H1 (cell line): Measurements from ENCODE around the gene MGLL. TPM values are rescaled to one million over a fixed set of nuclear protein-coding genes. Genes with fewer than 3 reads are reported as not detected.

Experiments used
- CTCF ChIA-PET: fragments of 300-600 bp; sonication (Branson Sonifier 250); formaldehyde crosslinking; loops from one replicate; lab custom pipeline; 2021; ENCODE audit not compliant: partially characterized antibody; lab: Charles Lee
- POLR2A ChIA-PET: fragments of 300-600 bp; sonication (Branson Sonifier 250); formaldehyde crosslinking; loops from one replicate; lab custom pipeline; 2021; ENCODE audit warnings: inconsistent platforms; ENCODE audit not compliant: partially characterized antibody; lab: Charles Lee
- DNase-seq, 2 experiments: peaks; one replicate each; pipeline versions ENCODE4 v3.0.0 to v3.0.0-alpha.2; 2010 to 2022; ENCODE audit warnings: low spot score in 2 of 2, low read depth in 1 of 2, mixed read lengths in 1 of 2
- FAIRE-seq: peaks from 2 replicates; lab custom pipeline; 2011; peaks lifted over from hg19 to GRCh38; lab: Jason Lieb, UNC
- H2AFZ ChIP-seq: 2 replicates; pipeline ENCODE4 v1.8.1; 2012; ENCODE audit warnings: low read length, inconsistent platforms
- H2AK5ac ChIP-seq: 2 replicates; pipeline ENCODE4 v1.6.1; 2013; ENCODE audit warnings: low read depth, low read length
- H2BK120ac ChIP-seq: replicated peaks from 2 replicates; pipeline ENCODE3; 2013; ENCODE audit warnings: low read depth, low read length, inconsistent platforms
- H2BK12ac ChIP-seq: 2 replicates; pipeline ENCODE4 v1.6.1; 2013; ENCODE audit warnings: low read depth, low read length
- H2BK15ac ChIP-seq: 2 replicates; pipeline ENCODE4 v1.6.1; 2013; ENCODE audit warnings: low read length
- H2BK20ac ChIP-seq: 2 replicates; pipeline ENCODE4 v1.6.1; 2013; ENCODE audit warnings: low read length
- H2BK5ac ChIP-seq: 2 replicates; pipeline ENCODE4 v1.6.1; 2013; ENCODE audit warnings: low read depth, low read length
- H3K14ac ChIP-seq: 2 replicates; pipeline ENCODE4 v1.6.1; 2013; ENCODE audit warnings: inconsistent platforms; ENCODE audit not compliant: insufficient read length
- H3K18ac ChIP-seq: 2 replicates; pipeline ENCODE4 v1.6.1; 2013; ENCODE audit warnings: low read length; ENCODE audit errors: extremely low read depth
- H3K23ac ChIP-seq: 2 replicates; pipeline ENCODE4 v1.6.1; 2013; ENCODE audit warnings: inconsistent platforms; ENCODE audit not compliant: insufficient read length
- H3K23me2 ChIP-seq: 2 replicates; pipeline ENCODE4 v1.6.1; 2013; ENCODE audit warnings: low read depth, low read length
- H3K27ac ChIP-seq: 2 replicates; pipeline ENCODE4 v1.6.1; 2011; ENCODE audit warnings: low read depth, low read length, inconsistent platforms
- H3K27me3 ChIP-seq, 4 experiments: replicated peaks in 1 of 4; 1 replicate in 1 of 4; 2 replicates in 3 of 4; pipeline versions ENCODE4 v1.6.1 to v1.8.1; 2011 to 2013; ENCODE audit warnings: low read length in 3 of 4, mild to moderate bottlenecking in 3 of 4, inconsistent platforms in 2 of 4, mixed read lengths in 2 of 4, moderate library complexity in 1 of 4; ENCODE audit not compliant: control insufficient read depth in 3 of 4, insufficient read depth in 3 of 4; ENCODE audit errors: extremely low read depth in 1 of 4
- H3K36me3 ChIP-seq, 4 experiments: 2 replicates each; pipeline versions ENCODE4 v1.6.1 to v1.8.1; 2011 to 2013; ENCODE audit warnings: mild to moderate bottlenecking in 4 of 4, low read length in 3 of 4, moderate library complexity in 2 of 4, control low read depth in 1 of 4, inconsistent platforms in 1 of 4; ENCODE audit not compliant: insufficient read depth in 4 of 4, control insufficient read depth in 2 of 4
- H3K4ac ChIP-seq: replicated peaks from 2 replicates; pipeline ENCODE3; 2013; ENCODE audit warnings: low read length, low read depth, mixed read lengths, inconsistent platforms; ENCODE audit not compliant: insufficient read length
- H3K4me1 ChIP-seq, 4 experiments: replicated peaks in 1 of 4; 1 replicate in 1 of 4; 2 replicates in 3 of 4; pipeline versions ENCODE4 v1.6.1 to v1.8.1; 2011 to 2013; ENCODE audit warnings: low read length in 3 of 4, inconsistent platforms in 2 of 4, mixed read lengths in 1 of 4; ENCODE audit not compliant: insufficient read depth in 4 of 4, control insufficient read depth in 3 of 4
- H3K4me2 ChIP-seq, 2 experiments: 2 replicates each; pipeline versions ENCODE4 v1.6.1 to v1.8.1; 2011 to 2013; ENCODE audit warnings: low read depth in 2 of 2, low read length in 2 of 2, control low read depth in 1 of 2, inconsistent platforms in 1 of 2, mild to moderate bottlenecking in 1 of 2; ENCODE audit not compliant: insufficient read depth in 1 of 2
- H3K4me3 ChIP-seq, 4 experiments: fragments of 200-600, 300-600 bp in 1 of 4; sonication (generic), shearing (Covaris generic), sonication (Bioruptor Twin) in 1 of 4; 2 replicates each; pipeline versions ENCODE4 v1.5.1 to v1.8.1; 2011 to 2016; ENCODE audit warnings: low read length in 4 of 4, low read depth in 3 of 4, control low read depth in 2 of 4, inconsistent platforms in 2 of 4, mild to moderate bottlenecking in 2 of 4, mixed read lengths in 1 of 4, moderate library complexity in 1 of 4; ENCODE audit not compliant: insufficient read depth in 2 of 4; ENCODE audit errors: extremely low read depth in 1 of 4
- H3K56ac ChIP-seq: replicated peaks from 2 replicates; pipeline ENCODE3; 2013; ENCODE audit warnings: low read depth, mild to moderate bottlenecking, mixed read lengths, low read length, inconsistent platforms; ENCODE audit not compliant: insufficient read length
- H3K79me1 ChIP-seq: 2 replicates; pipeline ENCODE4 v1.6.1; 2013; ENCODE audit warnings: low read depth, low read length, control low read depth
- H3K79me2 ChIP-seq, 2 experiments: 2 replicates each; pipeline versions ENCODE4 v1.6.1 to v1.8.1; 2012 to 2013; ENCODE audit warnings: low read length in 2 of 2, mild to moderate bottlenecking in 2 of 2, inconsistent platforms in 1 of 2; ENCODE audit not compliant: insufficient read depth in 2 of 2, control insufficient read depth in 1 of 2
- H3K9ac ChIP-seq, 4 experiments: replicated peaks in 1 of 4; 1 replicate in 1 of 4; 2 replicates in 3 of 4; pipeline versions ENCODE4 v1.6.1 to v1.8.1; 2011 to 2013; ENCODE audit warnings: low read depth in 3 of 4, low read length in 3 of 4, control low read depth in 2 of 4, mild to moderate bottlenecking in 2 of 4, moderate library complexity in 2 of 4, inconsistent platforms in 1 of 4; ENCODE audit errors: extremely low read depth in 1 of 4
- H3K9me3 ChIP-seq, 2 experiments: 2 replicates each; pipeline versions ENCODE4 v1.6.1 to v1.8.1; 2012 to 2013; ENCODE audit warnings: mild to moderate bottlenecking in 2 of 2, moderate library complexity in 2 of 2, control low read depth in 1 of 2, inconsistent platforms in 1 of 2, low read depth in 1 of 2, low read length in 1 of 2, mixed read lengths in 1 of 2; ENCODE audit not compliant: insufficient read depth in 2 of 2
- H4K20me1 ChIP-seq, 2 experiments: replicated peaks in 1 of 2; 2 replicates each; pipeline versions ENCODE3 to v1.8.1; 2011 to 2013; ENCODE audit warnings: inconsistent platforms in 2 of 2, low read length in 2 of 2, mild to moderate bottlenecking in 1 of 2; ENCODE audit not compliant: insufficient read depth in 2 of 2, control insufficient read depth in 1 of 2
- H4K5ac ChIP-seq: 2 replicates; pipeline ENCODE4 v1.6.1; 2013; ENCODE audit warnings: low read length, low read depth, mixed read lengths, inconsistent platforms; ENCODE audit not compliant: insufficient read length
- H4K8ac ChIP-seq: 2 replicates; pipeline ENCODE4 v1.8.0; 2013; ENCODE audit warnings: mild to moderate bottlenecking, moderate library complexity, low read length, inconsistent platforms; ENCODE audit not compliant: insufficient read depth; ENCODE audit errors: extremely low read depth
- H4K91ac ChIP-seq: replicated peaks from 2 replicates; pipeline ENCODE3; 2013; ENCODE audit warnings: low read length, mixed read lengths, inconsistent platforms; ENCODE audit not compliant: insufficient read length
- CREB1 ChIP-seq: IDR thresholded peaks from 2 replicates; pipeline ENCODE4 v1.6.1; 2012; ENCODE audit warnings: inconsistent platforms
- SP2 ChIP-seq: IDR thresholded peaks from 2 replicates; pipeline ENCODE4 v1.6.1; 2012; ENCODE audit warnings: mild to moderate bottlenecking, low read length, inconsistent platforms
- YY1 ChIP-seq: IDR thresholded peaks from 2 replicates; pipeline ENCODE4 v1.6.1; 2011; ENCODE audit warnings: low read depth, mild to moderate bottlenecking, low read length
- WGBS, 2 experiments: shearing (Covaris generic) in 1 of 2; methylation state at CpG; one replicate each; pipeline versions ENCODE4 v1.1.6 to v1.1.7; 2013 to 2015; ENCODE audit warnings: low lambda C conversion rate in 2 of 2, mixed read lengths in 2 of 2, inconsistent platforms in 1 of 2, low coverage in 1 of 2, missing lambda C conversion rate in 1 of 2; ENCODE audit not compliant: insufficient replicate concordance in 2 of 2, insufficient coverage in 1 of 2, insufficient read length in 1 of 2; ENCODE audit errors: extremely low coverage in 1 of 2, missing lambda C conversion rate in 1 of 2; 5-methylcytosine and 5-hydroxymethylcytosine counted together
- polyA plus RNA-seq, 7 experiments: library from polyadenylated mRNA; depleted of rRNA in 3 of 7; stranded (reverse) in 5 of 7; unstranded in 2 of 7; fragments of >200 nt in 5 of 7; fragments of 200-250 nt in 2 of 7; gene quantifications; 1 replicate in 5 of 7; 2 replicates in 1 of 7; 4 replicates in 1 of 7; pipeline versions ENCODE4 v1.2.1 to v1.2.3, GENCODE V29; 2011 to 2013; ENCODE audit warnings: missing spikeins in 2 of 7, mixed read lengths in 2 of 7
- total RNA-seq: library from RNA; stranded (reverse); fragmentation: NEBNext Ultra II Directional; extraction: Animal tissue kit (Norgen Biotek cat#: 25700); gene quantifications from 2 replicates; pipeline ENCODE4 v1.2.1, GENCODE V29; 2021
- TF ChIP-seq, protein P1 (sequence below): IDR thresholded peaks from 2 replicates; pipeline ENCODE4 v1.6.1; 2012; ENCODE audit warnings: low read length, inconsistent platforms

The MGLL gene
- total and polyA plus RNA-seq, 2 of the 8 experiments (the other 6 are each of a cell fraction or from before 2014, with no cell fraction given) = 0.05 to 0.34 TPM

DNA sequence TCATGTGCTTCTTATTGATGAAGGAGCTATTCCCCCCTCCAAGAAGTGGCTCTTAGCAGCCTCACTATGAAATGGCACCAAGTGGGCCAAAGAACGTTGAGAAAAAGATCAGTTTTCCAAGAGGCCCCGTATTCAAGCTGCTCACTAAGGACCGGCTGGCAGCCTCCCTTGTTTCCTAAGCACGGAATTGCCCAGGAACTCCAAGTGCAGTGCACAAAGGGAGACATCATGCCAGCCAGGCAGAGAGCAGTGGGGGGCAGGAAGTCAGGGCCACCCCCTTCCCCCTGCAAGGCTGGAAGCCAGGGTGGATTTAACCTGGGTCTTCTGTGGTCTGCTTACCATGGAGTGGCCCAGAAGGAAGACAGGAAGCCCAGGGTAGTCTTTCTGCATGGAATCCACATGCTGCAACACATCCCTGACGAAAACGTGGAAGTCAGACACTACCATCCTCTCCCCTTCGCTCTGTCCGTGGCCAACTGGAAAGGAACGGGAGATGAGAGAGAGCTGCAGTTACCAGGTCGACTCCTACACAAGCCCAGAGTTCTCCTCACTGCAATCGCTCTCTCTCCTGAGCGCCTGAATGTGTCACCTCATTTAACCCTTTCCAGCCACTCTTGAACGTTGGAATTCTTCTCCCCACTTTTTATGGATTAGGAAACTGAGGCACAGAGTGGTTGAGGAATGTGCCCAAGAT is 100.1 kb downstream of the MGLL start:
- TF ChIP-seq YY1 (no peak), SP2 (no peak), CREB1 (no peak)
- TF ChIP-seq, protein P1, sequence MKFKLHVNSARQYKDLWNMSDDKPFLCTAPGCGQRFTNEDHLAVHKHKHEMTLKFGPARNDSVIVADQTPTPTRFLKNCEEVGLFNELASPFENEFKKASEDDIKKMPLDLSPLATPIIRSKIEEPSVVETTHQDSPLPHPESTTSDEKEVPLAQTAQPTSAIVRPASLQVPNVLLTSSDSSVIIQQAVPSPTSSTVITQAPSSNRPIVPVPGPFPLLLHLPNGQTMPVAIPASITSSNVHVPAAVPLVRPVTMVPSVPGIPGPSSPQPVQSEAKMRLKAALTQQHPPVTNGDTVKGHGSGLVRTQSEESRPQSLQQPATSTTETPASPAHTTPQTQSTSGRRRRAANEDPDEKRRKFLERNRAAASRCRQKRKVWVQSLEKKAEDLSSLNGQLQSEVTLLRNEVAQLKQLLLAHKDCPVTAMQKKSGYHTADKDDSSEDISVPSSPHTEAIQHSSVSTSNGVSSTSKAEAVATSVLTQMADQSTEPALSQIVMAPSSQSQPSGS = no peak

More for the DNA sequence above, 100.1 kb downstream of the MGLL start:
- Histone ChIP-seq H3K27ac (no peak overlapping the region), H4K8ac (no peak overlapping the region; the same call in 1 of the 2 replicates), H2BK12ac (no peak overlapping the region; the same call in 1 of the 2 replicates), H3K36me3 (no peaks in the 10 kb centered on the region), H2BK15ac (peak overlapping the region; percentile 55; the same call in 1 of the 2 replicates), H3K4ac (no peak overlapping the region), H4K20me1 (no peaks in the 10 kb centered on the region), H3K4me1 (peaks cover 0 to 14% (median 6%) of the 10 kb centered on the region in 4 experiments; a peak in 5 of 7 replicates), H2BK120ac (no peak overlapping the region), H3K4me2 (peak overlapping the region; percentile 13 to 20; a peak in 1 of 4 replicates), H4K91ac (no peak overlapping the region), H4K5ac (no peak overlapping the region), H3K23ac (no peak overlapping the region), H2AK5ac (no peak overlapping the region), H3K79me1 (no peaks in the 10 kb centered on the region), H3K23me2 (no peaks in the 10 kb centered on the region; the same call in 1 of the 2 replicates), H3K9me3 (no peaks in the 10 kb centered on the region), H3K4me3 (no peak overlapping the region), H3K27me3 (no peaks in the 10 kb centered on the region), H3K9ac (no peak overlapping the region), H2BK20ac (no peak overlapping the region), H3K56ac (no peak overlapping the region), H3K79me2 (no peaks in the 10 kb centered on the region), H2BK5ac (no peak overlapping the region; the same call in 1 of the 2 replicates), H3K18ac (0 out of 2 replicates have a peak overlapping the region, but pooled peaks have one; percentile 13), H3K14ac (no peak overlapping the region), H2AFZ (no peak overlapping the region)
- POLR2A ChIA-PET = no interaction called here
- CTCF ChIA-PET = interaction anchor here (0.7 to 1.5 kb wide), 3 partner anchors 10 to 39 kb away, joined by 3 read pairs; no protein-coding TSS in a partner anchor
- FAIRE-seq (no peak), DNase-seq (no peak)
- 74% methylated on average over 13 of the region's 13 CpGs; no CpG with 5 or more reads in 1 of the 2 experiments for WGBS, 2 experiments
